VCaP (cell line): ENCODE results near the gene HOXD10.

ENCODE experiments used
- H3K27ac ChIP-seq: fragments of 450-650 bp; 2 replicates; pipeline ENCODE4 v1.5.1; 2017
- TF ChIP-seq, protein P1 (sequence below): fragments of 450-650 bp; conservative IDR thresholded peaks from 2 replicates; pipeline ENCODE4 v1.5.1; 2017; ENCODE audit warnings: mild to moderate bottlenecking, moderate library complexity

The HOXD10 gene

DNA sequence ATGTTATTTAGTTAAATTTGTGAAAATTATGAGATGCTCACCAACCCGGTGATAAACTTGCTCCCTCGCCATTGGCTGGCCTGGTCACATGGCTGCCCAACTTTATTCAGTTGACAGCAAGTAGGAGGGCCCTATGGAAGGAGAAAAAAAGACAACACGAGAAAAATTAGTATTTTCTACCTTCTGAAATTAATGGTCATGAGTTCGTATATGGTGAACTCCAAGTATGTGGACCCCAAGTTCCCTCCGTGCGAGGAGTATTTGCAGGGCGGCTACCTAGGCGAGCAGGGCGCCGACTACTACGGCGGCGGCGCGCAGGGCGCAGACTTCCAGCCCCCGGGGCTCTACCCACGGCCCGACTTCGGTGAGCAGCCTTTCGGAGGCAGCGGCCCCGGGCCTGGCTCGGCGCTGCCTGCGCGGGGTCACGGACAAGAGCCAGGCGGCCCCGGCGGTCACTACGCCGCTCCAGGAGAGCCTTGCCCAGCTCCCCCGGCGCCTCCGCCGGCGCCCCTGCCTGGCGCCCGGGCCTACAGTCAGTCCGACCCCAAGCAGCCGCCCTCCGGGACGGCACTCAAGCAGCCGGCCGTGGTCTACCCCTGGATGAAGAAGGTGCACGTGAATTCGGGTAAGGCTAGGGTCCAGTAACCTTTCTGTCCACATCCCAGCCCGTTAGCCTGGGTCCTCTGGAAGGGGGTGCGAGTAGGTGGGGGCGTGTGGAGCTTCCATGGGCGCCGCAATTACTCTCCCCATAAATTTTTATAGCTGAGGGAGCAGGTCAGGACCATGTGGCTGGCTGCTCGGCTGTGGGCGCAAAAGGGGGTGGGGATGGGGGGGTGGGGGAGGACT is 35.1 kb downstream of the HOXD10 start, which contains the start of gene HOXD4:
Gene HOXD4 (plus strand): TSS at position 109 of the 846 bp plus-strand sequence. CDS start 84 bp downstream, at position 193.
- TF ChIP-seq, protein P1, sequence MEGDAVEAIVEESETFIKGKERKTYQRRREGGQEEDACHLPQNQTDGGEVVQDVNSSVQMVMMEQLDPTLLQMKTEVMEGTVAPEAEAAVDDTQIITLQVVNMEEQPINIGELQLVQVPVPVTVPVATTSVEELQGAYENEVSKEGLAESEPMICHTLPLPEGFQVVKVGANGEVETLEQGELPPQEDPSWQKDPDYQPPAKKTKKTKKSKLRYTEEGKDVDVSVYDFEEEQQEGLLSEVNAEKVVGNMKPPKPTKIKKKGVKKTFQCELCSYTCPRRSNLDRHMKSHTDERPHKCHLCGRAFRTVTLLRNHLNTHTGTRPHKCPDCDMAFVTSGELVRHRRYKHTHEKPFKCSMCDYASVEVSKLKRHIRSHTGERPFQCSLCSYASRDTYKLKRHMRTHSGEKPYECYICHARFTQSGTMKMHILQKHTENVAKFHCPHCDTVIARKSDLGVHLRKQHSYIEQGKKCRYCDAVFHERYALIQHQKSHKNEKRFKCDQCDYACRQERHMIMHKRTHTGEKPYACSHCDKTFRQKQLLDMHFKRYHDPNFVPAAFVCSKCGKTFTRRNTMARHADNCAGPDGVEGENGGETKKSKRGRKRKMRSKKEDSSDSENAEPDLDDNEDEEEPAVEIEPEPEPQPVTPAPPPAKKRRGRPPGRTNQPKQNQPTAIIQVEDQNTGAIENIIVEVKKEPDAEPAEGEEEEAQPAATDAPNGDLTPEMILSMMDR, result no peak
- H3K27ac ChIP-seq, result no peak within 1 kb of the TSS

DNA sequence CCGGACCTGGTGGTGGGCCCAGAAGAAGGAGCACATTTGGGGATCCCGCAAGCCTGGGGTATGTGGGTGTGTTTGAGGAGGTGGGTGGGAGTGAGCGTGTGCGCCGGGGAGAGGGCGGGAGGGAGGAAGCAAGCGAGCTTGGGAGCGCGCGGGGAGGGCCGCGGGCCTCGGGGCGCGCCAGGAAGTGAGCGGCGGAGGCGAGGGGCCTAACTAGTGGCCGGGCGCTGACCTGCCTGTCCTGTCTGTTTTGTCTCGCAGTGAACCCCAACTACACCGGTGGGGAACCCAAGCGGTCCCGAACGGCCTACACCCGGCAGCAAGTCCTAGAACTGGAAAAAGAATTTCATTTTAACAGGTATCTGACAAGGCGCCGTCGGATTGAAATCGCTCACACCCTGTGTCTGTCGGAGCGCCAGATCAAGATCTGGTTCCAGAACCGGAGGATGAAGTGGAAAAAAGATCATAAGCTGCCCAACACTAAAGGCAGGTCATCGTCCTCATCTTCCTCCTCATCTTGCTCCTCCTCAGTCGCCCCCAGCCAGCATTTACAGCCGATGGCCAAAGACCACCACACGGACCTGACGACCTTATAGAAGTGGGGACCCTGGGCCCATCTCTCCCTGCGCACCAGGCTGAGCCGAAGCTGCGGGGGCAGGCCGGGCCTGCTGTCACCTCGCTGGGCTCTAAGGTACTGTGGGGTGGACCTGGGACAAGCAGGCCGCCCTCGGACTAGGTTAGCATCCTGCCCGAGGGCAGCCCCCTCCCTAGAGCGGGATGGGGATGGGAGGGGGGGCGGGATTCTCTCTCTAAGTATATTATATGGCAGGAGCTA is 36.0 kb downstream of the HOXD10 start:
- no peak overlapping the region for H3K27ac ChIP-seq
- TF ChIP-seq, protein P1, result no peak

DNA sequence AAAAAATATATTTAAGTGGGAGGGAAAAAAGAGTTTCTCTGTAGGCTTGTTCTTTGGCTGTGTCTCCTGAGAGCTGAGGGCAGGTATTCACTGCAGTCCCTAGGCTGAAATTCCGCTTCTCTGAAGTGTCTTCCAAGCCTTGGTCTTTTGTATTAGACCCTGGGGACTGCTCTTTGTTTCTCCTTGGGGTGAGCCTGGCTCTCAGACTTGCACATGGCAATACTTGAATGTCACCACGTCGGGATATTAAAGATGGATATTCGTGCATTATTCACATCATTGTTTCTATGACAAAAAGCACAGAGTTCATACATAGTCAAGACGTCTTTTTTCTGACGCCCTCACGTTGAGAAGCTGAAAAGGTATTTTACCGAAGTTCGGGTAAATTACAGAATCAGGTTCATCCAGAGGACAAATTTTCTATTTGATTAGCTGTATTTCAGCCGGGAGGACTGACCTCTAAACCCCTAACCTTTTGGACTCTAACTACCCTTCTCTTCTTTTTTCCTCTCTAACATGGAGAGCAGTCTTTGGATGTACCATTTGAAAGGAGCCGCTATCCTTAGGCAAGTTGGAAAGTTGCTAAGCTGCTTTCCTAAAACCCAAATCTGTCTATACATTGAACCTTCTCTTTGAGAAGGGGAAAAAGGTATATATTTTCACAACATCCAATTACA is 38.1 kb downstream of the HOXD10 start:
- TF ChIP-seq, protein P1, result no peak
- H3K27ac ChIP-seq, result no peak overlapping the region

DNA sequence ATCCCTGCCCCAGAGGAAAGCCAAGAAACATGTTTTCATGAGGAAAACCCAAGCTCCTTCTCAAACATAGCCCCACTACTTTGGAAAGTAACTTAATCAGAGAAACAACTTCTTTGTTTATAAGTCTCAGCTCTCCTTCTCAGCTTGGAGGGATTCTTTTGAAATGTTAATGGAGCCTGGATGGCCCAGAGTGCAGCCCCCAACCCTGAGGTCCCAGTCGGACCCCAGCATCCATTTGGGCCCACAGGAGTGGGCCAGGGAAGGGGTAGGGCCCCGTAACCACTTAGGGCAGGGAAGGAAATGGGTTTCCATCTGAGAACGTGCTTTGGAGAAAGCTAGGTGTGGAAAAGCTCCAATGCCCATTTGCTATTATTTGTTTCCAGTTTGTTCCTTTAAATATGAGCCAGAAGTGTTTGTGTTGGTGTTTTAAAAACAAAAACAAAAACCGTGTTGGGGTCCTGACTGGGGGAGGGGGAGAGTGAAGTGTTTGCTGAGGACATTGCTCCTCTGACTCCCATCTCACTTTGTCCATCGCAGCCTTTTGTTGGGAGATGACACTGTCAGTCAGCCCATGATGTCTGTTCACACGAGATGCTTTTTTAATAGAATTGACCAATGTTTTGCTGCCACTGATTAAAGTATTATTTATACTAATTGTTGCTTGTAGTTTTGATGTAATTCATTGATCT is 38.9 kb downstream of the HOXD10 start:
- TF ChIP-seq, protein P1, result no peak
- H3K27ac ChIP-seq, result no peak overlapping the region

DNA sequence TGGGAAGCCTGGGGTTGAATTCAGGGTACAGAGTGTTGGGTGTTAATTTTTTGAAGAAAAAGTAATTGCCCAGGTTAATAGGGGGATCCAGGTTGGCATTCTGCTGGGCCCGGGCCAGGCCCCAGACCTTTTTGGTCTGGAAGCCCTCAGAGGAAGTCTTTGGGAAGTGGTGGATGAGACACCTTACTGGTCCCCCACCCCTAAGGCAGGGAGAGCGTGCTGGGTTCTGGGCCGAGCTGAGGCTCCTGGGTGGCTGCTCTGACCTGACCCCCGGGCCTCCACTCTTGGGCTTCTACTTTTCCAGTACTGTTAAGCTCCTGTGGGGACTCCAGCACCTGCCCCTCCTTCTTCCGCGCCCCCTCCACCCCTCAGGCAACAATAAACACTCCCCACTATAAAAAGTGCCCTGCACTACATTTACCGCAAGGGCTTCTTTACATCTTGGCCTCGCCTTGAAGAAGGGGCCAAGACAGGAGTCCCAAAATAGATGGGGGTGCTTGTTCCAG is 39.8 kb downstream of the HOXD10 start:
- no peak overlapping the region for H3K27ac ChIP-seq
- TF ChIP-seq, protein P1, result no peak

DNA sequence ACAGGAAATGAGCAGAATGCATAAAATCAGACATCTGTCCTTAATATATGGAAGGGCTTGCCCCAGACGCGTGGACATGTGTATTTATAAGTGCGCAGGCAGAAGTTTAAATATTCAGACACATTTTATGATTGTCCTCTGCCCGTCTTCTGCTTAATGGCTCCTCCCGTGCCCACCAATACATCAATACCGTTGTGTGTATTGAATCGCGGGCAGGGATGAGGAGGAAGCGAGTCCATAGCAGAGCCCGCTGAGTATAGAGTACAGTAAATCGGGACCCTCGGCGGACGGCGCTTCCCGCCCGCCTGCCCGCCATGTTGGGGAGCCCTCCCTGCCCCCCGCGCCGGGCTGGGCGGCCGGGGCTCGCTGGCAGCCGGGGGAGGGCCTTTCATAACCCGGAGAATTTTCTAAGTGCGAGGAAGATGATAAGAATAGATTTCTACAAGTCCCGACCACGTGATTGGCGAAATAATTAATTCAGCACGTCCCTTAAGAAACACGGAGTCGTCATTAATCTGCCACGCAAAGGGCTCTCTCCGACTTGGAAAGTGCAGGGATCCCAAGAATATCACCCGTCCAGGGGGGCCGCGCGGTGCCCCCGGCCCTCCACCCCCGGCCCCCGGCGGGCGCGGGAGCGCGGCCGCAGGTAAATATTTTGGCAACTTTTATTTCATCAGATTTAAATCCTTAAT is 40.4 kb downstream of the HOXD10 start, which contains the start of gene HOXD3:
Gene HOXD3 (plus strand): TSS at position 501 of the 692 bp plus-strand sequence. CDS start 11,808 bp downstream, outside the sequence.
- TF ChIP-seq, protein P1, result no peak
- H3K27ac ChIP-seq, result no peak within 1 kb of the TSS
